H1 (cell line): ENCODE results near the gene CAMKMT. TPM values are rescaled to one million over a fixed set of nuclear protein-coding genes. Genes with fewer than 3 reads are reported as not detected.

Source experiments
- CTCF ChIA-PET: fragments of 300-600 bp; sonication (Branson Sonifier 250); formaldehyde crosslinking; loops from one replicate; lab custom pipeline; 2021; ENCODE audit not compliant: partially characterized antibody; lab: Charles Lee
- POLR2A ChIA-PET: fragments of 300-600 bp; sonication (Branson Sonifier 250); formaldehyde crosslinking; loops from one replicate; lab custom pipeline; 2021; ENCODE audit warnings: inconsistent platforms; ENCODE audit not compliant: partially characterized antibody; lab: Charles Lee
- DNase-seq, 2 experiments: peaks; one replicate each; pipeline versions ENCODE4 v3.0.0 to v3.0.0-alpha.2; 2010 to 2022; ENCODE audit warnings: low spot score in 2 of 2, low read depth in 1 of 2, mixed read lengths in 1 of 2
- FAIRE-seq: peaks from 2 replicates; lab custom pipeline; 2011; peaks lifted over from hg19 to GRCh38; lab: Jason Lieb, UNC
- H2AFZ ChIP-seq: 2 replicates; pipeline ENCODE4 v1.8.1; 2012; ENCODE audit warnings: low read length, inconsistent platforms
- H2AK5ac ChIP-seq: 2 replicates; pipeline ENCODE4 v1.6.1; 2013; ENCODE audit warnings: low read depth, low read length
- H2BK120ac ChIP-seq: replicated peaks from 2 replicates; pipeline ENCODE3; 2013; ENCODE audit warnings: low read depth, low read length, inconsistent platforms
- H2BK12ac ChIP-seq: 2 replicates; pipeline ENCODE4 v1.6.1; 2013; ENCODE audit warnings: low read depth, low read length
- H2BK15ac ChIP-seq: 2 replicates; pipeline ENCODE4 v1.6.1; 2013; ENCODE audit warnings: low read length
- H2BK20ac ChIP-seq: 2 replicates; pipeline ENCODE4 v1.6.1; 2013; ENCODE audit warnings: low read length
- H2BK5ac ChIP-seq: 2 replicates; pipeline ENCODE4 v1.6.1; 2013; ENCODE audit warnings: low read depth, low read length
- H3K14ac ChIP-seq: 2 replicates; pipeline ENCODE4 v1.6.1; 2013; ENCODE audit warnings: inconsistent platforms; ENCODE audit not compliant: insufficient read length
- H3K18ac ChIP-seq: 2 replicates; pipeline ENCODE4 v1.6.1; 2013; ENCODE audit warnings: low read length; ENCODE audit errors: extremely low read depth
- H3K23ac ChIP-seq: 2 replicates; pipeline ENCODE4 v1.6.1; 2013; ENCODE audit warnings: inconsistent platforms; ENCODE audit not compliant: insufficient read length
- H3K23me2 ChIP-seq: 2 replicates; pipeline ENCODE4 v1.6.1; 2013; ENCODE audit warnings: low read depth, low read length
- H3K27ac ChIP-seq: 2 replicates; pipeline ENCODE4 v1.6.1; 2011; ENCODE audit warnings: low read depth, low read length, inconsistent platforms
- H3K27me3 ChIP-seq, 4 experiments: replicated peaks in 1 of 4; 1 replicate in 1 of 4; 2 replicates in 3 of 4; pipeline versions ENCODE4 v1.6.1 to v1.8.1; 2011 to 2013; ENCODE audit warnings: low read length in 3 of 4, mild to moderate bottlenecking in 3 of 4, inconsistent platforms in 2 of 4, mixed read lengths in 2 of 4, moderate library complexity in 1 of 4; ENCODE audit not compliant: control insufficient read depth in 3 of 4, insufficient read depth in 3 of 4; ENCODE audit errors: extremely low read depth in 1 of 4
- H3K36me3 ChIP-seq, 4 experiments: 2 replicates each; pipeline versions ENCODE4 v1.6.1 to v1.8.1; 2011 to 2013; ENCODE audit warnings: mild to moderate bottlenecking in 4 of 4, low read length in 3 of 4, moderate library complexity in 2 of 4, control low read depth in 1 of 4, inconsistent platforms in 1 of 4; ENCODE audit not compliant: insufficient read depth in 4 of 4, control insufficient read depth in 2 of 4
- H3K4ac ChIP-seq: replicated peaks from 2 replicates; pipeline ENCODE3; 2013; ENCODE audit warnings: low read length, low read depth, mixed read lengths, inconsistent platforms; ENCODE audit not compliant: insufficient read length
- H3K4me1 ChIP-seq, 4 experiments: replicated peaks in 1 of 4; 1 replicate in 1 of 4; 2 replicates in 3 of 4; pipeline versions ENCODE4 v1.6.1 to v1.8.1; 2011 to 2013; ENCODE audit warnings: low read length in 3 of 4, inconsistent platforms in 2 of 4, mixed read lengths in 1 of 4; ENCODE audit not compliant: insufficient read depth in 4 of 4, control insufficient read depth in 3 of 4
- H3K4me2 ChIP-seq, 2 experiments: 2 replicates each; pipeline versions ENCODE4 v1.6.1 to v1.8.1; 2011 to 2013; ENCODE audit warnings: low read depth in 2 of 2, low read length in 2 of 2, control low read depth in 1 of 2, inconsistent platforms in 1 of 2, mild to moderate bottlenecking in 1 of 2; ENCODE audit not compliant: insufficient read depth in 1 of 2
- H3K4me3 ChIP-seq, 4 experiments: fragments of 200-600, 300-600 bp in 1 of 4; sonication (generic), shearing (Covaris generic), sonication (Bioruptor Twin) in 1 of 4; 2 replicates each; pipeline versions ENCODE4 v1.5.1 to v1.8.1; 2011 to 2016; ENCODE audit warnings: low read length in 4 of 4, low read depth in 3 of 4, control low read depth in 2 of 4, inconsistent platforms in 2 of 4, mild to moderate bottlenecking in 2 of 4, mixed read lengths in 1 of 4, moderate library complexity in 1 of 4; ENCODE audit not compliant: insufficient read depth in 2 of 4; ENCODE audit errors: extremely low read depth in 1 of 4
- H3K56ac ChIP-seq: replicated peaks from 2 replicates; pipeline ENCODE3; 2013; ENCODE audit warnings: low read depth, mild to moderate bottlenecking, mixed read lengths, low read length, inconsistent platforms; ENCODE audit not compliant: insufficient read length
- H3K79me1 ChIP-seq: 2 replicates; pipeline ENCODE4 v1.6.1; 2013; ENCODE audit warnings: low read depth, low read length, control low read depth
- H3K79me2 ChIP-seq, 2 experiments: 2 replicates each; pipeline versions ENCODE4 v1.6.1 to v1.8.1; 2012 to 2013; ENCODE audit warnings: low read length in 2 of 2, mild to moderate bottlenecking in 2 of 2, inconsistent platforms in 1 of 2; ENCODE audit not compliant: insufficient read depth in 2 of 2, control insufficient read depth in 1 of 2
- H3K9ac ChIP-seq, 4 experiments: replicated peaks in 1 of 4; 1 replicate in 1 of 4; 2 replicates in 3 of 4; pipeline versions ENCODE4 v1.6.1 to v1.8.1; 2011 to 2013; ENCODE audit warnings: low read depth in 3 of 4, low read length in 3 of 4, control low read depth in 2 of 4, mild to moderate bottlenecking in 2 of 4, moderate library complexity in 2 of 4, inconsistent platforms in 1 of 4; ENCODE audit errors: extremely low read depth in 1 of 4
- H3K9me3 ChIP-seq, 2 experiments: 2 replicates each; pipeline versions ENCODE4 v1.6.1 to v1.8.1; 2012 to 2013; ENCODE audit warnings: mild to moderate bottlenecking in 2 of 2, moderate library complexity in 2 of 2, control low read depth in 1 of 2, inconsistent platforms in 1 of 2, low read depth in 1 of 2, low read length in 1 of 2, mixed read lengths in 1 of 2; ENCODE audit not compliant: insufficient read depth in 2 of 2
- H4K20me1 ChIP-seq, 2 experiments: replicated peaks in 1 of 2; 2 replicates each; pipeline versions ENCODE3 to v1.8.1; 2011 to 2013; ENCODE audit warnings: inconsistent platforms in 2 of 2, low read length in 2 of 2, mild to moderate bottlenecking in 1 of 2; ENCODE audit not compliant: insufficient read depth in 2 of 2, control insufficient read depth in 1 of 2
- H4K5ac ChIP-seq: 2 replicates; pipeline ENCODE4 v1.6.1; 2013; ENCODE audit warnings: low read length, low read depth, mixed read lengths, inconsistent platforms; ENCODE audit not compliant: insufficient read length
- H4K8ac ChIP-seq: 2 replicates; pipeline ENCODE4 v1.8.0; 2013; ENCODE audit warnings: mild to moderate bottlenecking, moderate library complexity, low read length, inconsistent platforms; ENCODE audit not compliant: insufficient read depth; ENCODE audit errors: extremely low read depth
- H4K91ac ChIP-seq: replicated peaks from 2 replicates; pipeline ENCODE3; 2013; ENCODE audit warnings: low read length, mixed read lengths, inconsistent platforms; ENCODE audit not compliant: insufficient read length
- MAX ChIP-seq: IDR thresholded peaks from 2 replicates; pipeline ENCODE4 v1.6.1; 2012; ENCODE audit warnings: inconsistent platforms
- RBBP5 ChIP-seq: IDR thresholded peaks from 2 replicates; pipeline ENCODE4 v1.7.1; 2012; ENCODE audit warnings: low read depth, mild to moderate bottlenecking, inconsistent platforms, low read length, moderate library complexity, borderline replicate concordance
- WGBS, 2 experiments: shearing (Covaris generic) in 1 of 2; methylation state at CpG; one replicate each; pipeline versions ENCODE4 v1.1.6 to v1.1.7; 2013 to 2015; ENCODE audit warnings: low lambda C conversion rate in 2 of 2, mixed read lengths in 2 of 2, inconsistent platforms in 1 of 2, low coverage in 1 of 2, missing lambda C conversion rate in 1 of 2; ENCODE audit not compliant: insufficient replicate concordance in 2 of 2, insufficient coverage in 1 of 2, insufficient read length in 1 of 2; ENCODE audit errors: extremely low coverage in 1 of 2, missing lambda C conversion rate in 1 of 2; 5-methylcytosine and 5-hydroxymethylcytosine counted together
- polyA plus RNA-seq, 7 experiments: library from polyadenylated mRNA; depleted of rRNA in 3 of 7; stranded (reverse) in 5 of 7; unstranded in 2 of 7; fragments of >200 nt in 5 of 7; fragments of 200-250 nt in 2 of 7; gene quantifications; 1 replicate in 5 of 7; 2 replicates in 1 of 7; 4 replicates in 1 of 7; pipeline versions ENCODE4 v1.2.1 to v1.2.3, GENCODE V29; 2011 to 2013; ENCODE audit warnings: missing spikeins in 2 of 7, mixed read lengths in 2 of 7
- total RNA-seq: library from RNA; stranded (reverse); fragmentation: NEBNext Ultra II Directional; extraction: Animal tissue kit (Norgen Biotek cat#: 25700); gene quantifications from 2 replicates; pipeline ENCODE4 v1.2.1, GENCODE V29; 2021

Gene CAMKMT
- total and polyA plus RNA-seq, 2 of the 8 experiments (the other 6 are each of a cell fraction or from before 2014, with no cell fraction given) = 14.7 to 22.4 TPM

- no peak overlapping the region for H2BK15ac ChIP-seq
- H3K18ac ChIP-seq = no peak overlapping the region
- no peak for DNase-seq
- H2AK5ac ChIP-seq = no peak overlapping the region
- H3K14ac ChIP-seq = no peak overlapping the region
- no peaks in the 10 kb centered on the region for H3K9me3 ChIP-seq
- no peaks in the 10 kb centered on the region for H3K79me2 ChIP-seq
- no peak overlapping the region for H4K91ac ChIP-seq
- no peak overlapping the region for H3K23ac ChIP-seq
- 0 out of 4 replicates have a peak overlapping the region, but pooled peaks of 1 of the 2 experiments have one; percentile 15 for H3K4me2 ChIP-seq
- H4K20me1 ChIP-seq = no peaks in the 10 kb centered on the region
- H3K9ac ChIP-seq = no peak overlapping the region
- ChIA-PET POLR2A (no interaction called here), CTCF (interaction anchor here (1.2 to 1.4 kb wide), 6 partner anchors 8 to 503 kb away, joined by 3 to 6 read pairs (median 3); no protein-coding TSS in a partner anchor)
- H3K4me3 ChIP-seq = no peak overlapping the region
- H2BK20ac ChIP-seq = no peak overlapping the region
- H3K23me2 ChIP-seq = peaks cover 2% of the 10 kb centered on the region; the same call in 1 of the 2 replicates
- no peak overlapping the region for H4K8ac ChIP-seq
- H3K79me1 ChIP-seq = no peaks in the 10 kb centered on the region
- no peak overlapping the region for H3K27ac ChIP-seq
- no peak overlapping the region for H3K4ac ChIP-seq
- 66% methylated on average over 2 of the region's 2 CpGs; no CpG with 5 or more reads in 1 of the 2 experiments for WGBS, 2 experiments
- no peak overlapping the region for H2BK120ac ChIP-seq
- H3K27me3 ChIP-seq = no peaks in the 10 kb centered on the region
- FAIRE-seq = no peak
- no peak overlapping the region for H2AFZ ChIP-seq
- no peak overlapping the region for H4K5ac ChIP-seq
- H3K56ac ChIP-seq = no peak overlapping the region
- no peak overlapping the region for H2BK12ac ChIP-seq
- H3K4me1 ChIP-seq = peaks cover 2 to 29% (median 17%) of the 10 kb centered on the region in 4 experiments; a peak in 4 of 7 replicates
- no peak overlapping the region for H2BK5ac ChIP-seq
- H3K36me3 ChIP-seq = 0 out of 8 replicates have a peak, but pooled peaks cover 0 to 2% (median 0%) of the 10 kb centered on the region in 4 experiments
- TF ChIP-seq RBBP5 (no peak), MAX (no peak)
- TF ChIP-seq, all 59 proteins: peak for 0
These were observed 186.0 kb downstream of the CAMKMT start for GRCh38 chr2:44547718-44548117.
